CD4-positive, alpha-beta T cell treated with Interferon alpha-2 for 1 hour (primary cell): ENCODE results near the gene WDR49.
"Not testable (repeated sequence)": the region's sequence is repeated elsewhere in the genome, so short reads cannot be mapped to it uniquely, and the experiment has no call there.

Experiments
- DNase-seq, 2 donors: peaks; one replicate each; pipeline ENCODE4 v3.0.0-alpha.2; 2020 to 2022

Gene WDR49

GRCh38 chr3:167653760-167654159 is at the start of gene WDR49:
Gene WDR49 (minus strand): TSS chr3:167653942. CDS start chr3:167653425, 517 bp downstream.
- peak; percentile 10 to 11 for DNase-seq

- DNase-seq = no peak
These were observed 47.2 kb upstream of the WDR49 start for GRCh38 chr3:167700926-167701325.

GRCh38 chr3:167700046-167700445 is 46.3 kb upstream of the WDR49 start:
- DNase-seq = no peak

- DNase-seq = no peak
These were observed 40.4 kb upstream of the WDR49 start for GRCh38 chr3:167694121-167694520.

- DNase-seq = peak; percentile 4 to 46
These were observed 37.6 kb upstream of the WDR49 start for GRCh38 chr3:167691366-167691765.

GRCh38 chr3:167684388-167684993 is 30.7 kb upstream of the WDR49 start:
- DNase-seq = peak; percentile 31 to 79

GRCh38 chr3:167679526-167679925 is 25.8 kb upstream of the WDR49 start:
- DNase-seq = no peak

- DNase-seq = no peak
These were observed 22.1 kb upstream of the WDR49 start for GRCh38 chr3:167675848-167676247.

- no peak for DNase-seq
These were observed 19.5 kb upstream of the WDR49 start for GRCh38 chr3:167673221-167673620.

GRCh38 chr3:167671878-167672427 is 18.2 kb upstream of the WDR49 start:
- DNase-seq = no peak

- DNase-seq = no peak
These were observed 16.0 kb upstream of the WDR49 start for GRCh38 chr3:167669699-167670098.

- DNase-seq = no peak
These were observed 14.9 kb upstream of the WDR49 start for GRCh38 chr3:167668651-167669050.

- DNase-seq = no peak
These were observed 12.8 kb upstream of the WDR49 start for GRCh38 chr3:167666563-167666962.

- no peak for DNase-seq
These were observed 9.2 kb upstream of the WDR49 start for GRCh38 chr3:167662919-167663400.

GRCh38 chr3:167657684-167658225 is 4.0 kb upstream of the WDR49 start:
- no peak for DNase-seq

- no peak for DNase-seq
These were observed 3.1 kb upstream of the WDR49 start for GRCh38 chr3:167656821-167657220.

- no peak for DNase-seq
These were observed 587 bp downstream of the WDR49 start for GRCh38 chr3:167653155-167653554.

- no peak for DNase-seq
These were observed 1.9 kb downstream of the WDR49 start for GRCh38 chr3:167651826-167652225.

- DNase-seq = no peak
These were observed 3.3 kb downstream of the WDR49 start for GRCh38 chr3:167650459-167650858.

GRCh38 chr3:167649746-167650145 is 4.0 kb downstream of the WDR49 start:
- DNase-seq = no peak

GRCh38 chr3:167644611-167645010 is 9.1 kb downstream of the WDR49 start:
- no peak for DNase-seq

GRCh38 chr3:167631471-167631870 is 22.3 kb downstream of the WDR49 start:
- no peak for DNase-seq

GRCh38 chr3:167626490-167626889 is 27.3 kb downstream of the WDR49 start:
- no peak for DNase-seq

- no peak for DNase-seq
These were observed 38.7 kb downstream of the WDR49 start for GRCh38 chr3:167615030-167615429.

GRCh38 chr3:167614196-167614595 is 39.5 kb downstream of the WDR49 start:
- not testable (repeated sequence) for DNase-seq
